Peyer's patch (tissue), 4 donors: ENCODE results near the gene RABAC1.

Experiments
- POLR2A ChIP-seq, 2 donors: fragments of 450-650 bp; IDR thresholded peaks; one replicate each; pipeline ENCODE4 v1.5.1; 2017; ENCODE audit warnings: antibody characterized with exemption in 2 of 2, mild to moderate bottlenecking in 2 of 2, moderate library complexity in 2 of 2
- TF ChIP-seq, protein P1 (sequence below), 6 experiments: fragments of 450-650 bp in 4 of 6; fragments of 200-600 bp in 2 of 6; sonication (generic) in 1 of 6; IDR thresholded peaks; one replicate each; pipeline ENCODE4 v1.5.1; 2017 to 2019; ENCODE audit warnings: antibody characterized with exemption in 6 of 6, mild to moderate bottlenecking in 3 of 6, moderate library complexity in 1 of 6

DNA sequence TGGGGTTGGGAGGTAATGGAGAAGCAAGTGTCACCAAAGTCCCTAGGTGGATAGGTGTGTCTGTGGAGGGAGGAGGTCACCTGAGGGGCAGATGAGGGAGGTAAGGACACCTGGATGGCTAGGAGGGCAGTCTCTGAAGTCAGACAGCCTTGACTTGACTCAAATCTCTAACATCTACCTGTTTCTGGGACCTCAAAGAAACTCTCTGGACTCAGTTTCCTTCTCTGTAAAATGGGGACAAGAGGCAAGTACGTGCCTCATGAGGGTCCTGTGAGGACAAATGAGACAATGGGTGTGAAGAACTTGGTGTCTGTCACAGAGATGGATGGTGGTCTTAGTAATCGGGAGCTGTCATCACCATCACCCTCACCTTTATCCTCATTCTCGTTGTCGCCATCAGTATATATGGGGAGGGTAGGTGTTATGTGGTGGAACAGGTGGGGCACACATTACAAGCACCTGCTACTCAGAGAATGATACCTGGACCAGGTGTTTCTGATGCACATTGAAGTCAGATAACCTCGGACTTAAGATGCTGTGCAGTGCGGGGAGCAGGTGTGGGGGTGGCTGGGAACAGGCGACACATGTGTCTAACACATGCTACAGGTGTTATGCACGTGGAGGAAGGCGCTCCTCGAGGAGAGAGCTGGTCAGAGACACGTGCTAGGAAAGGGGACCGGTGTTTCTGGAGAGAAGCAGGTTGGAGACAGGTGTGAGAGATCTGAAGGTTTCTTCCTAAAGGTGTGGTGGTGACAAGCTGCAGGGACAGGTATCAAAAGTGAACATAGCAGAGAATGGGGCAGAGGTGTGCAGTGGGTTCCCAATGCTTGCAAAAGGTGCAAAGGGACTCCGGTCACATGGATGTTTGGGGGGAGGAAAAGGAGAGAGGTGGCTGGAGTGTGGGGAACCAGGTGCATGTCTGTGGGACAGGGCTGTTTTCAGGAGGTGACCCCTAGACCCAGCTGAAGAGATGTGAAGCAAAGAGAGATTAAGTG, 34.7 kb downstream of the RABAC1 start:
- TF ChIP-seq, protein P1, sequence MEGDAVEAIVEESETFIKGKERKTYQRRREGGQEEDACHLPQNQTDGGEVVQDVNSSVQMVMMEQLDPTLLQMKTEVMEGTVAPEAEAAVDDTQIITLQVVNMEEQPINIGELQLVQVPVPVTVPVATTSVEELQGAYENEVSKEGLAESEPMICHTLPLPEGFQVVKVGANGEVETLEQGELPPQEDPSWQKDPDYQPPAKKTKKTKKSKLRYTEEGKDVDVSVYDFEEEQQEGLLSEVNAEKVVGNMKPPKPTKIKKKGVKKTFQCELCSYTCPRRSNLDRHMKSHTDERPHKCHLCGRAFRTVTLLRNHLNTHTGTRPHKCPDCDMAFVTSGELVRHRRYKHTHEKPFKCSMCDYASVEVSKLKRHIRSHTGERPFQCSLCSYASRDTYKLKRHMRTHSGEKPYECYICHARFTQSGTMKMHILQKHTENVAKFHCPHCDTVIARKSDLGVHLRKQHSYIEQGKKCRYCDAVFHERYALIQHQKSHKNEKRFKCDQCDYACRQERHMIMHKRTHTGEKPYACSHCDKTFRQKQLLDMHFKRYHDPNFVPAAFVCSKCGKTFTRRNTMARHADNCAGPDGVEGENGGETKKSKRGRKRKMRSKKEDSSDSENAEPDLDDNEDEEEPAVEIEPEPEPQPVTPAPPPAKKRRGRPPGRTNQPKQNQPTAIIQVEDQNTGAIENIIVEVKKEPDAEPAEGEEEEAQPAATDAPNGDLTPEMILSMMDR (IDR thresholded peaks at IDR 0.05), result no peak
- no peak for TF ChIP-seq POLR2A (IDR thresholded peaks at IDR 0.05)
